ENCODE results near the gene CDH23.
"Not testable (repeated sequence)": the region's sequence is repeated elsewhere in the genome, so short reads cannot be mapped to it uniquely, and the experiment has no call there.

CDH23 gene

DNA sequence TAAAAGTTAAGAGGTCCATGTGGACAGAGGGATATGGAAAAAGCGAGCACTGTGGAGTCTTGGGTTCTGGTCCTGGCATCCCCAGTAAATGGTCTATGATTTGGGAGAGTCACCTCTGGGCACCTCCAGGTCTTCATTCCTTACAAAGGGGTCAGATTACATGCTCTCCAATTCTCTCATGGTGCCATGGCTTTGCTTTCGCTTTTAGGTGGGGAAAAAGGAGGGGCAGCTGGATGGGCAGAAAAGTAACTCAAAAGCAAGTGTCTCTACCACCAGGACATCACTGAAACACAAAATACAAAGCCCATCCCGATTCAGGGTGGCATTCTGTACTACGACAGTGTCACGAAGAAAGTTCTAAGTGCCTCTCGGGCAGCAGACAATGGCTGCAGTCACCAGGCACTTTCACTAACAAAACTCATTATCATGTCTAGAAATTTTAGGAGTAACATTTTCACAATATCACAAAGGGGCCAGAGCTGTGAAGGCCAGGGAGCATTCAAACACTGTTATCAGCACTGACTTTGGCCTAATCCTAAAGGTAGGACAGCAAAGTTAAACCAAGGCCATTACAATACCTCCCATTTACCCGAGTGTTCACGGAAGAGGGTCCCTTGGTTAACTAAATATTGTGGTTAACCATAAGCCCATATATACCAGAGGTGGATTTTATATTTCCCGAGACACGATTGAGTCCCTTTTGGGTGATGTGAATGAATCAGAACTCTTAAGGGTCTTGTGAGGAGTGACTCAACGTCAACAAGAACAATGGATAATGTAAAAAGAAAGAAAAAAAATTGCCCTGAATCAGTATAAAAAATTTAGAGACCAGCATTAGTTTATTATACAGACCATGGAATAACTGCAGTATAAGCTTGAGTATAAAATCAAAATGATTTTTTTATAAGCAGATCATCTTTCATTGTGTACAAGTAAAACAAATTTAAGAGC, 451.9 kb downstream of the CDH23 start:
- DNase-seq = no peak

GRCh38 chr10:71849461-71849908, 452.8 kb downstream of the CDH23 start:
- DNase-seq = no peak

GRCh38 chr10:71850021-71850742, 453.5 kb downstream of the CDH23 start:
- no peak for DNase-seq

DNA sequence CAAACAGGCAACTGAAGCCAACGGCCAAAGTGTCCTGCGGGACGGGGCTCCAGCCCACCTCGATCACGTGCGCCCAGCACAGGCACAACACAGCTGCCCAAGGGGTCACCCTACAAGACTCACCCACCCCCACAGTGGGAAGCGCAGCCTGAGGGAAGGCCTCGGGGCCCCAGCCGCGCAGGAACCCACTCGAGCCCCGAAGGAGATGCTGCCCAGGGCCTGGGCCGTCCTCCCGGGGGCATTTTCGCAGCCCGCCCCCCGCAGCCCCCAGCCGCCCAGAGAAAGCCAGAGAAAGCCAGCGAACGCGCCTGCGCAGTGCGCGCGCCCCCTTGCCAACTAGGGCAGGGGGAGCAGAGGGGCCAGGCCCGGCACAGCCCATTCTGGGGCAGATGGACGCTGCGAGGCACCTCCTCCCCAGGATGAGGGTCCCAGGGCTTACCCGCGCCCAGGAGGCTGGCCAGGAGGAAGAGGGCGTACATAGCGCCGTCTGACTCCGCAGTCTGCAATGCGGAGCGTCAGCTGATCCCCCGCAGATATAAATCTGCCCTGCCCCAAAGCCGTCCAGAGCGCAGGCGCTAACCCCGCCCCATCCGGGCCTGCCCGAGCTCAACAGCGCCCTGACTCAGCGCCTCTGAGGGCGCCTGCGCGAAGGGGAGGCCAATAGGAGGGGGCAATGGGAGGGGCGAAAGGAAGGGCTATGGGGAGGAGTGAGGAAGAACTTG, 454.2 kb downstream of the CDH23 start, which contains the start of gene PSAP:
PSAP (minus strand) TSS at position 509 of the 722 bp plus-strand sequence; CDS start at position 479, 30 bp downstream.
- peak; percentile 76 to 81 for DNase-seq

GRCh38 chr10:71851465-71852095, 454.9 kb downstream of the CDH23 start:
- DNase-seq = not testable (repeated sequence)

DNA sequence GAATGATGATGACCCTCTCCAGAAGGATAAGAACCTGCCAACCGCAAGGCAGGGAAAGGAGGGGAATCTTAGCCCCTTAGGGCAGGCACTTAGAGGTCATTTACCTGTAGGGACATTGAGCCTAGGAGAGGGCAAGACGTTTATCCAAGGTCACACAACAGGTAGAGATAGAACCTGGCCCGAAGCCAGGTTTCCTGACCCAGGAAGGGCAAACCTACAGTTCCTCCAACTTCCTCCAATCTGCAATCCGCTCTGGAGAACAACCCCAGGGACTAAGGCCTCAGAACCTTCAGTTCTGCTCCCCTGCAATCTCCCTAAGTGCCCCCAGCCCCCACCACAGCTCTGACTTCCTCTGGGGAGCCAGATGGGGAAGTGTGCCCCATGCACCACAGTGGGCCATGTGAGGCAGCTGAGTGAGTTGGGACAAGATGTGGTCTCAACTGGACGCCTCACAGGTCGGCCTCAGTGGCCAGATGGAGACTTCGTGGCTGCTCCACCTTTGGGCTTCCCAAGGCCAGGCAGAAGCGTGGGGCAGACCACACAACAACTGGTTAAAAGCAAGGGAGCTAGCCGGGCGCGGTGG, 455.7 kb downstream of the CDH23 start:
- DNase-seq = no peak

DNA sequence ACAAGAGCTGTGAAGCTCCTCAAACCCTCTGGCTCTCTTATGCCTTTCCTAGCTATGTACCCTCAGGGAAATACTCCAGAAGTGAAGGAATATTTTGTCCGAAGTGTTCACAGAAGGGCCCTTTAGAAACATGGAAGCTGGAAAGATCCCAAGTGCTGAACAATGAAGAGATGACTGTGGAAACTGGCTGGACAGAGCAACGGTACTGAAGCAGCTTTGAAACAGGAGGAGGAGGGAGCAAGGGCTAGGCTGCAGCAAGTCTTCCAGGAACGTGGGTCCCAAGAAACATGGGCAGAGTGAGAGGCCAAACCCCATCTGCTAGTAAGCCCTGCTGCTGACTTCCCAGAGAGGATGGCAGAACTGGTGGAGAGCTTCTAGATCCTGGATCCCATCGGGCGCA, 457.3 kb downstream of the CDH23 start:
- DNase-seq = no peak

DNA sequence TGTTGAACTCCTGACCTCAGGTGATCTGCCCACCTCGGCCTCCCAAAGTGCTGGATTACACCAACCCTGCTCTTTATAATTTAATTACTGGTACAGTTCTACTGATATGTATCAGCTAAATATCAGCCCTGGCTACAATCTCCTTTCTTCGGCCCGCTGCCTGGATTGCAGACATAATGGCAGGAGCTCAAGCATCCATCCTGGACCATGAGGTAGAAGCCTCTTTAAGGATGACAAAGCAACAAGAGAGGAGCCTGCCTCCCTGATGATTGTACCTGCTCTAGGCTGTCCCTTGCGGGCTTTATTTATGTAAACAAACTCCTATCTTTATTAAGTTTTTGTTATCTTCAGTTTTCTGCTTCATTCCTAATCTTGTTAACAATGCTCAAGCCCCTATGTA, 459.9 kb downstream of the CDH23 start:
- DNase-seq = no peak

- no peak for DNase-seq
Observed at GRCh38 chr10:71857934-71858890, 461.5 kb downstream of the CDH23 start.

GRCh38 chr10:71860243-71861029, 463.7 kb downstream of the CDH23 start:
- DNase-seq = peak; percentile 62 to 71

DNA sequence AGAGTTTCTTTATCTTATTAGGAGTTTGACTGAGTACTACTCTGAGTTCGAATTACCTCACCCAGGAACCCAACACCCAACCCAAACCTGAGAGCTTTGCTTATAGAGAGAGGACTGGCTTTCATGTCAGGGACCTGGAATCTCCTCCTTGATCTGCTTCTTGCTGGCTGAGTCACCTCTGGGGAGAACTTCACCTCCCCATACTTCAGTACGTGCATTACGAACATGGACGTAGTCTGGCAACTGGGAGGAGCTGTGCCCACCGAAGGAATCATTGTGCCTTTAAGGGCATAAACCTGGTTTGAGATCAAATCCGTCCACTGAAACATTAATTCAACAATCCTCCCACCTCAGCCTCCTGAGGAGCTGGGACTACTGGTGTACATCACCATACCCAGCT, 466.5 kb downstream of the CDH23 start:
- no peak for DNase-seq

DNA sequence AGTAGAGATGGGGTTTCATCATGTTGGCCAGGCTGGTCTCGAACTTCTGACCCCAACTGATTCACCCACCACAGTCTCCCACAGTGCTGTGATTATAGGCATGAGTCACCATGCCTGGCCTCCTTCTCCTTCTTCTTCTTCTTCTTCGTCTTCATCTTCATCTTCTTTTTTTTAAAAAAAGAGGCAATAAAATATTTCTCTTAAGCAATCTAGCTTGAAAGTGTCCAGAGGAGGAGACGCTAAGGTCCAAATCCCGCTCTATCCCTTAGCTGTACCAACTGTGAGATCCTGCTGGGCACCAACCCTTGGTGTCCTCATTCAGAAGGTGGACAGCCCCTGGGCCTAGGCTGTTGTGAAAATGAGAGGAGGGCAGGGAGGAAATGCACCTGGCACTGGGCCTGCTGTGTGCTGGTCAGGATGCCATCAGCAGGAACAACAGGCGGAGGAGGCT, 468.2 kb downstream of the CDH23 start:
- no peak for DNase-seq

All from SHP77 (cell line).